Measurements from ENCODE around the gene SLC16A2.
"Not testable (repeated sequence)": the region's sequence is repeated elsewhere in the genome, so short reads cannot be mapped to it uniquely, and the experiment has no call there.

SLC16A2 gene

DNA sequence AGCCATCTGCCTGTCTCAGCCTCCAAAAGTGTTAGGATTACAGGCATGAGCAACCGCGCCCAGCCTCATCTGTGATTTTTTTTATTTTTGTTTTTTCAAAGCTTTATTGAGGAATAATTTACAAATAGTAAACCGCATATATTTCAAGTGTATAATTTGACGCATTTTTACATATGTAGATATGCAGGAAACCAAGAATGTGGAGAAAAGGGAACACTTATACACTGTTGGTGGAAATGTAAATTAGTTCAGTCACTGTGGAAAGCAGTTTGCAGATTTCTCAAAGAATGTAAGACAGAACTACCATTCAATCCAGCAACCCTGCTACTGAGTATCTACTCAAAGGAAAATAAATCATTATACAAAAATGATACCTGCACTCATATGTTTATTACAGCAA, 85.9 kb downstream of the SLC16A2 start:
- no peak for DNase-seq (ENCODE audit: low spot score)

GRCh38 chrX:74509989-74510388, 88.7 kb downstream of the SLC16A2 start:
- DNase-seq (ENCODE audit: low spot score): no peak

DNA sequence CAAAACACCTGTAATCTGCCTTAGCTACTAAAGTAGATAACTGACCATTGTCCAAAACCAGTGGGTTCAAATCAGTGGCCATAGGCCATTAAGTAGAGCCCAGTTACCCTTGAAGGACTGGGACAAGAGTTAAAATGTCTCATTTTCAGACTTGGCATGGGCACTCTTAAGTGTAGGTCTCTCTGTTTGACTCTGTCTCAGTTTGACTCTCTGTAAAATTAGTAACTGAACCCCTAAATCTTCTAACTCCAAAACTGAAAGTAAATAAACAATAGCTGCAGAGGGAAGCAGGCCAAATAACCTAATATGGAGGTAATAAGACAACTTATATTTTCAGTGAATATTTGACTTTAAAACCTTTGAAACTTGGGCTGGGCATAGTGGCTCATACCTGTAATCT, 89.1 kb downstream of the SLC16A2 start:
- no peak for DNase-seq (ENCODE audit: low spot score)

- no peak for DNase-seq (ENCODE audit: low spot score)
Observed at GRCh38 chrX:74511704-74512103, 90.4 kb downstream of the SLC16A2 start.

DNA sequence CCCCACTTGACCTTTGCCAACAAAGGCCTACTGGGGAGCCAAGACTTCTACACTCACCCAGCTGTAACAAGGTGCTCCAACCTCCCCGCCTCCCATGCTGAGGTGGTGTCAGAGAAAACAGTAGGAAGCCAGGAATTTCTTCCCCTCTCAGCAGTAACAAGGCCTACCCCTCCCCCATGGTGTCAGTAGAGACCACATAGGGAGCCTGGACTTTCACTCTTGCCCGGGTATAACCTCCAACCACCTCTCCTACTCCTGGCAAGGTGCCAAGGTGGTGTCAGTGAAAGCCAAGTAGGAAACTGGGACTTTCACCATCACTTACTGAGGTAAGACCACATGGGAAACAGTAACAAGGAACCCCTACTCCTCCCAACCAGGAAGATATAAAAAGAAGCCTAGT, 93.1 kb downstream of the SLC16A2 start:
- DNase-seq (ENCODE audit: low spot score): no peak

DNA sequence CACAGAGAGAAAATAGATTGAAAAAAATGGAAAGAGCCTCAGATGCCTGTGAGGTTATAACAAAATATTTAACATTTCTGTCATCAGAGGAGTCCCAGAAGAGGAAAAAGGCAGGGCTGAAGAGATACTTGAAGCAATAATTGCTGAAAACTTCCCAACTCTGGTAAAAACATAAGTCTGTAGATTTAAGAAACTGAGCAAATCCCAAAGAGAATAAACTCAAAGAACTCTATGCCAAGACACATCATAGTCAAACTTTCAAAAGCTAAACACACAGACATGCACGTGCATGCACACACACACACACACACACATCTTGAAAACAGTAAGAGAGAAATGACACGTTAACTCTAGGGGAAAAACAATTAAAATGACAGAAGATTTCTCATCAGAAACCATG, 94.1 kb downstream of the SLC16A2 start:
- no peak for DNase-seq (ENCODE audit: low spot score)

DNA sequence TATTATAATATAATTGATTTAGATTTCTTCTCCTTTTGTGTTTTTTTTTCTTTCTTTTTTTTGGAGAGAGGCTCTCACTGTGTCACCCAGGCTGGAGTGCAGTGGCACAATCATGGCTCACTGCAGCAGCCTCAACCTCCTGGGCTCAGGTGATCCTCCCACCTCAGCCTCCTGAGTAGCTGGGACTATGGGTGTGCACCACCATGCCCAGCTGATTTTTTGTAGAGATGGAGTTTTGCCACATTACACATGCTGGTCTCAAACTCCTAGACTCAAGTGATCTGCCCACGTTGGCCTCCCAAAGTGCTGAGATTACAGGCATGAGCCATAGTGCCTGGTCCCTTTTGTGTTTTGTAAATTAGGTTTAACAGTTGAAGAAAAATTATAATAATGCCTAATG, 94.7 kb downstream of the SLC16A2 start:
- DNase-seq (ENCODE audit: low spot score): not testable (repeated sequence)

- DNase-seq (ENCODE audit: low spot score): no peak
Observed at GRCh38 chrX:74519870-74520269, 98.6 kb downstream of the SLC16A2 start.

DNA sequence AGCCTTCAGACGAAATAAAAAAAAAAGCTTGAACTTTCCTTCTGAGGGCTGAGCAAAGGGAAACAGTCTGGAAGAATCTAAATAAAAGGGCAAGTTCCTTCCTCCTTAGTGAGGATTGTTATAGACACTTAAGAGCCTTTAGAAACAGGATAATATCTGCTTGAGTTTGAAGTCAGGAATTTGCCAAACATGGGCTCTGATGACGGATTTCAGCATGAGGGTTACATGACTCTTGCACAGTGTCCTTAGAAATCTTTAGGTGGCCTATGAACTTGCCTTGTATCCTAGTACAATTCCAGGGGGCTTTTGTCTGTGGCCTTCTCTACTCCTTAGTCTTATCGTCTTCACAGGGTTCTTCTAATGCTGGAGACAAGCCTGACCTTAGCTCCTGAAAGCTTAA, 99.0 kb downstream of the SLC16A2 start:
- no peak for DNase-seq (ENCODE audit: low spot score)

DNA sequence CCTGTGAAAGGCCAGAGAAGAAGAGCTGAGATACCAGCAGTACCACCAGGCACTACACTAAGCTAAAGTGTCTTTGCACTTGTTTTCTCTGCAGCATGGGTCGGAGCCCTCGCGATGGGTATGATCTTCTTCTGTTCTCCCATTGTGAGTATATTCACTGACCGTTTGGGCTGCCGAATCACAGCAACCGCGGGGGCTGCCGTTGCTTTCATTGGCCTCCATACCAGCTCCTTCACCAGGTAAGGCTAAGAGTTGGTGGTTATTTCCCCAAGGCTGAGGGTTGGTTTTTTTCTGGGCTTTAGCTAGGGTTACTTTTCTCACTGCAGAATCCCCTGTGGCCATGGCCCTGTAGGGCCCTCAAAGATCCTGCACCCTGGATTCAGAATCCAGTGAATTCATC, 99.6 kb downstream of the SLC16A2 start:
- no peak for DNase-seq (ENCODE audit: low spot score)

DNA sequence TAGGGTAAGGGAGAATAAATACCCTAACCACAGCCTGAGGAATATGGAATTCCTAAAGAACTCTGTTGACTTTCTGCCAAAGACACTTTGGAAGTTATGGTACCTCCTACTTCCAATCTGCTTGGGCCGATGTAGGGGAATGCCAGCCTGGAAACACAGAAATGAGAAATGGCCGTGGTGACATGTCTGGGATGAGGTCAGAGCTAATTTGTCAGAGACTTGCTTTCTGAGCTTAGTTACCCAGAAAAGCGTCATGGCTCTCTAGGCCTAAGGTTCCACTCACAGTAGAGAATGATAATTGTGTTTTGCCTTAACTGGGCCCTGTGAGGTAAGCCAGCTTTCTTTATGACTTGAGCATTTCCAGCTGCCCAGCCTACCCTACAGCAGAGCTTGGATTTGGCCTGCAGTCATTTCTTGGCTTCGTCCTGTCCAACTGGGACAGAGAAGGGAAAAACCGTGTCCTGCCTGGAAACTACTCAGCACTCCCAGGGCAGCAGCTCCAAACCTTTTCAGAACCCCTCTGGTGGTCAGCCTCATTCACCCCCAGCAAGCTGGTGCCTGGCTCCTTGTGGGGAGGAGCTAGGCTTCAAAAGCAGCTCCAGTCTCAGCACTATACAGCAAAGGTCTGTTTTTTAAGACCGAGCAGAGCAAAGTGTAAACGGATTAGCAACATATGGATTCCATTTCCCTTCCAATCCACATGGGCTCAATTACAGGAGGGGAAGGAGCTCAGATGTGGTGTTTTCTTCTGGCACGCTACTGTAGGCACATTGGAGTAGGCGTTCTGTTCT, 100.9 kb downstream of the SLC16A2 start:
- peak; percentile 28 for DNase-seq (ENCODE audit: low spot score)

GRCh38 chrX:74523224-74523623, 101.9 kb downstream of the SLC16A2 start:
- DNase-seq (ENCODE audit: low spot score): no peak

DNA sequence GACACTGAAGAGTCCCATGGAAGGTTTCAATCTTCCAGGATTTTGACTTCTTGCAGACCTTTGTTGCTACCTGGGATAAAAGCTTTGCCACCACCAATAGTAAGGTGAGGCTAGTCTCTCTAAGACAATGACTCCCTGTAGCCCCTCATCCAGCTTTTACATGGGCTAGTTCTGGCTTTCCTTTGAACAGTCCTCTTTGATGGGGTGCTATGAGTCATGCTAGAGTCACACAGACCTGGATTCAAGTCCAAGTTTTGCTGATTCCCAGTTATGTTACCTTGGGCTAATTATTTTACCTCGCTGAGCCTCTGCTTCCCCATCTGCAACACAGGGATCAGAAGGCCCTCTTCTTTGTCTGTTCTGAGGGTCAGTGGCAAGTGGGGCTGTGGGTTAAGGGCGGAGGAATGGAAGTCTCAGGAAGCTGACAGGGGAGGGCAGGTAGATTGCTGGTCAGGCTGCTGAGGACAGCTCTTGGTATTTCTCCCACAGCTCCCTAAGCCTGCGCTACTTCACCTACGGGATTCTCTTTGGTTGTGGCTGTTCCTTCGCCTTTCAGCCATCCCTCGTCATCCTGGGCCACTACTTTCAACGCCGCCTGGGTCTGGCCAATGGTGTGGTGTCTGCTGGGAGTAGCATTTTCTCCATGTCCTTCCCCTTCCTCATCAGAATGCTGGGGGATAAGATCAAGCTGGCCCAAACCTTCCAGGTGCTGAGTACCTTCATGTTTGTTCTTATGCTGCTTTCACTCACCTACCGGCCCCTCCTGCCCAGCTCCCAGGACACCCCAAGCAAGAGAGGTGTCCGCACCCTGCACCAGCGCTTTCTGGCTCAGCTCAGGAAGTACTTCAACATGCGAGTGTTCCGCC, 102.8 kb downstream of the SLC16A2 start:
- DNase-seq (ENCODE audit: low spot score): no peak

- DNase-seq (ENCODE audit: low spot score): no peak
Observed at GRCh38 chrX:74525116-74525515, 103.8 kb downstream of the SLC16A2 start.

- DNase-seq (ENCODE audit: low spot score): no peak
Observed at GRCh38 chrX:74526764-74527163, 105.5 kb downstream of the SLC16A2 start.

DNA sequence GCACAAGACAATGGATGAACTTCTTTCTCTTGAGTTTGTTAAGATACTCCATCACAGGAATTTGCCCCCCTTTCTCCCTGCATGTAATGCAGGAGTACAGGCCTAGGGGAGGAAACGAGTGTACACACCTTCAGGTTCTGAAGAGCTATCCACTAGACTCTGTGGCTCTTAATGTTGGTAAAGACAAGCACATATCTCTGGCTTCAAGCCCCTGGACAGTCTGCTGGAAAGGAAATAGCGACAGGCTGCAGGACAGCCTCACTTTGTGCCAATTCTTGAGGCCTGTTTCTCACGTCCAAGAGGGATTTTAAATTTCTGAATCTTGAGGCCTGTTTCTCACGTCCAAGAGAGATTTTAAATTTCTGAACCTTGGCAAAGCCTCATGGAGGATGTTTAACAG, 106.1 kb downstream of the SLC16A2 start:
- no peak for DNase-seq (ENCODE audit: low spot score)

DNA sequence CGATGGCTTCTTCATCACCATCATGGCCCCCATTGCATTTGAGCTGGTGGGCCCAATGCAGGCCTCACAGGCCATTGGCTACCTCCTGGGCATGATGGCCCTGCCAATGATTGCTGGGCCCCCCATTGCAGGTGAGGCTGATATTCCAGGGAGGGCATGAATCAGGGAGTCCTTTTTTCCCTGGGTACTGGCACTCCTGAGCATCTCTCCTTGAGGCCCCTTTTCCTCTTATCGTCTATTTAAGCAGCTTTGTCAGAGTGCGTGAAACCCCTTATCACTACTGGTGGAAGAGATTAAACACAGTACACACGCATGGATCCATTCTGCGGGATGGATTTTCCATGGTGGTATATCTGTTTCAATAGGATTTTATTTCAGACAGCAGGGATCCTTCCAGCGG, 108.0 kb downstream of the SLC16A2 start:
- DNase-seq (ENCODE audit: low spot score): no peak

GRCh38 chrX:74531081-74531480, 109.8 kb downstream of the SLC16A2 start:
- DNase-seq (ENCODE audit: low spot score): no peak

DNA sequence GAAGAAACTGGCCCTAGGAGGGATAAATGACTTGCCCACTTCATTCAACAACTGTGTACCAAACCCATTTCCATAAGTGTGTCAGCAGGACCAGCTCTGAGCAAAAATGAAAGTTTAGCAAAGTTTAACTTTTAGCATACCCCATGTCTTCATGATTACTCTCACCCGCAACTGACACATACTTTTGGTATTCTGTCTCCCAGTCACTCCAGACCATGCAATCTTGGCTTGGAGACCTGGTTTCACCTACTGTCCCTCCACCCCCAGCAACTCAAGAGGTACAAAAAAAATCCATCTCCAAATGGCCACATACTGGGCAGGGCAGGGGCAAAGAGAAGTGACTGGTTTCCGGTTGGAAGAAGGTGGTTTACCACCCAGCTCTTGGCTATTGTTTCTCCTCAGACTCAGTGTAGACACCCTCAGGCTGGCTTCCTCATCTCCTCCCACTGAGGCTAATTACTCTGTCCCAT, 113.3 kb downstream of the SLC16A2 start:
- DNase-seq (ENCODE audit: low spot score): peak; percentile 47

DNA sequence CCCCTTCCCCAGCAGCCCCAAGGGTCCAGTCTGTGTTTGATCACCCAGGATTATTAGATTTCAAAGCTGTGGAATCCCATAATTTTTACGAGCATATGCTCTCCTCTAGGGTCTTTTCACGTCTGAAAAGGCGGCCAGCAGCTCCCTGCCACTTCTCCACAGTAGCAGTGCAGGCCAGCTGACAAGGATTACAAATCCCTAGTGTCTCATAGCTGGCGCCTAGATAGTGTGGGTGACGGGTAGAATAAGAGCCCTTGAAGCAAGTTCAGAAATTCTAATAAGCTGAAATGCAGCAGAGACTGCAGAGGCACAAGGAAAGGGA, 113.8 kb downstream of the SLC16A2 start:
- DNase-seq (ENCODE audit: low spot score): no peak

DNA sequence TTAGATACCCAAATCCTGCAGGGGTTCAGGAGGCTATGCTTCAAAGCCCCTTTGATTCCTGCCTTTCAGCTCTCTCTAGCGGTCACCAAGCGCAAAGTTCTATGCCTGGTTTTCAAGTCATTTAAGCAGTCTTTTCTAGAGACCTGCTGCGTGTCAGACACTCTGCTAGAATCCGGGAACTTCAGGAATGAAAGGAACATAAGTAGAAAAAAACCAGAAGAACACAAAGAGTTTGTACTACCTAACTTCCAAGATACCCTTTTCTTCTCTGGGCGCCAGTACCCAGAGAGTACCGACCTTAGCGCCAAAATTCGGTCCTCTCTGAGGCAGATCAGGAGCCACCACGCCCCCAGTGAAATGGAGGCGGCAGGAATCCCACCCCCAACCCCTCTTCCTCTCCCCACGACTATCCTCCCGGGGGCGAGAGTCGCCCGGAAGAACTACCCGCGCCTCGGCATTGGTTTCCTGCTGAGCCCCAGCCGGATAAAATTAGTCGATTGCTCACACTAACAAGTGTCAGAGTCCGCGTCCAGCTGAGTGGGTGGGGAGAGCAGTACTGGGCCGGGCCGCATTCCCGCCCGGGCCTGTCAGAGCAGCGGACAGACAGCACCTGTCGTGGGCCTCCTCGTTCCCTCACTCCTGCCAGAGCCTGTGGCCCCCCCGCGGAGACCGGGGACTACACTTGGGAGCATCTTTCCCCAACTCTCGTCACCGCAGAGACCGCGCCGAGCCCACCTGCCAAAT, 114.3 kb downstream of the SLC16A2 start:
- DNase-seq (ENCODE audit: low spot score): peak; percentile 51

DNA sequence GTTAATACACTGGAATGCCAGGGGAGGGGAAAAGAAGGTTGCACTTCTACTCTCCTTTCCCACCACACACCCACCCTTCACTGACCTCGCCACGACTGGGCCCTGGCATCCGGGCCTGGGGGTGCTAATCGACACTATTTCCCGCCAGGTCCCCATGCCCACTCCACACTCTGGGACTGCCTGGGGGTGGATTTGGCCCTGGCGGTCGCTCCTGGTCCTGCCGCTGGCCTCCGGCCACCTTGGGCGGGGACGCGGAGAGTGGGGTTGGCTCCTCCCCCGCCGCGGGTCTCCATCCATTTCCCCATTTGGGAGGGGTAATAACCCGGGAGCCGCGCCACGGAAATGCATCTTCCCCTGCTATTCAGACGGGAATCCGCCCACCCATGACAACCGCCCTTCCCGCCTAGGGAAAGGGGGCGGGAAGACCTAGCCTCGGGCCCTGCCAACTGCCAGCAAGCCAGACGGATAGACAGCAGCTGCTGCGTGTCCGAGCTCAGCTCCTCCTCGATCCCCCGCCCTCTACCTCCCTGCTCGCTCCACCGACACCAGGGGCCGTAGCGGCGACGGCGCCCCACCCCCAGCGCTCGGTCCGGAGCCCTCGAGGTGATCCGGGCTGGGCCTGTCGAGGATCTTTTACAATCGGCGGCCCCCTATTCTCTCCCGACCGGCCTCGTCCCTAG, 115.0 kb downstream of the SLC16A2 start:
- DNase-seq (ENCODE audit: low spot score): peak; percentile 72

Measured in AG08395 (cell line).